ENCODE measurements around the gene CRTAC1. TPM values are rescaled to one million over a fixed set of nuclear protein-coding genes. Genes with fewer than 3 reads are reported as not detected.

CRTAC1 gene
- total RNA-seq, 1 donor = not detected

DNA sequence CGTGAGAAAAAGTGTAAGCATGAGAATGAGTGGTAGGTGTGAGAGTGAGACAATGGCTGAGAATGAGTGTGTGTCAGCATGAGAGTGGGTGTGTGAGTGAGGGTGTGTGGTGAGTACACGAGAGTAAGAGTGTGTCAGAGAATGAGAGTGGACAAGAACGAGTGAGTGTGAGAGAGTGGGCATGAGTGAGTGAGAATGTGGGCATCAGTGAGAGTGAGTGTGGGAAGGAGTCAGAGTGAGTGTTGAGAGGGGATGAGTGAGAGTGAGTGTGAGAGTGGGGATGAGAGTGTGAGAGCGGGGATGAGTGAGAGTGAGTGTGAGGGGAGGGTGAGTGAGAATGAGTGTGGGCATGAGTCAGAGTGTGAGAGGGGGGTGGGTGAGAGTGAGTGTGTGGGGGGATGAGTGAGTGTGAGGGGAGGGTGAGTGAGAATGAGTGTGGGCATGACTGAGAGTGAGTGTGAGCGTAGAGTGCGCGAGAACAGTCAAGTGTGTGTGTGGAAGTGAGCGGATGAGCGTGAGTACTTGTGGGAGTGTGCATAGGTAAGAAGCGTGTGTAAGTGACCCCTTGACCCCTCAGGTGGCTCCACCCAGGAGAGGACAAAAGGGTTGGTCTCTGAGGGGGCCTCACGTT lies 105.0 kb downstream of the CRTAC1 start:
- DNase-seq (ENCODE audit: low read depth in 2 of 3, low spot score in 2 of 3) = no peak

DNA sequence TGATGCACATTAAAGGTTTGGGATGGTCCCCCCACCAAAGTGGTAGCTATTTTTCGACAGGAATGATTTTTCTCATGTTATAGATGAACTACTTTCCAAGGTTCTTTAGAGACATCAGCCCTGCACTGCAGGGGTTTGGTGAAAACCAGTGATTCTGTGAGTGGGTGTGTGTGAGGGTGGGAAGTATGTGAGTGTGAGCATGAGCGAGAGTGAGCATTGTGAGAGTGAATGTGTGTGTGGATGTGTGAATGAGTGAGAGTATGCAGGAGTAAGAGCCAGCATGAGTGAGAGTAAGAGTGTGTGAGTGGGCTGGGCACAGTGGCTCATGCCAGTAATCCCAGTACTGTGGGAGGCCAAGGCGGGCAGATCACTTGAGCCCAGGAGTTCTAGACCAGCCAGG lies 105.7 kb downstream of the CRTAC1 start:
- DNase-seq (ENCODE audit: low read depth in 2 of 3, low spot score in 2 of 3) = no peak

DNA sequence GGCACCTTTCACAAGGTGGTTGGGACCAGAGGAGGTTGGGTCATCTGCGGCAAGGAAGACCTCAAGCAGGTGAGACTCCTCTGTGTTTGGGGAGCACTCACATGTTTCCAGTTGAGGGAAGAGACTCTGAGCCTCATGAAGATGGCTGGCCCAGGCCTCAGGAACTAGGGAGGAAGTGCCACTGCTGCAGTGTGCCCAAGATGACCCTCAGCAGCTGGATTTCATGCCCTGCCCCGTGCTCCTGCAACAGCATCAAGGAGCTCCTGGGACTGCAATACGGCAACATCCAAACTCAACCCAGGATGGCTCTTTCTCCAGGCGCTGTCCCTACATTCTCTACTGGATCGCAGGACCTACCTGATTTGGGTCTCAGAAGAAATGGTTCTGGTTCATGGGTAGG lies 106.9 kb downstream of the CRTAC1 start:
- DNase-seq (ENCODE audit: low read depth in 2 of 3, low spot score in 2 of 3) = no peak

DNA sequence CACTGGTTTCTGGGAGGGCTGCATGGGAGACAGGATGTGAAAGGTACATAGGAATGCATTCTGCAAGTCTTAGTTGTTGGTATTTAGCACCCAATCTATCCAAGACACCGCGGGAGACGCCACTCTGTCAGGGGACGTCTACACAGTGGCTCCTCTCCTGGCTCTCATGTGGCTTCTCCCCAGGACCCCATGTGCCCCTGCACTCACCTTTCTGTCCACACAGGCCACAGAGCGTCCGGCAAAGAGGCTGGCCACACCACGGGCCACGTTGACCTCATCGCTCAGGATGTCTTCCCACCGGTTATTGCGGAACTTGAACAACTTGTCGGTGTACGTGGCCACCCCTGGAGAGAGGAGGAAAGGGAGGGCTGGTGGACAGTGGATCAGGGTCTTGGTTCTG lies 107.4 kb downstream of the CRTAC1 start:
- DNase-seq (ENCODE audit: low read depth in 2 of 3, low spot score in 2 of 3) = no peak

DNA sequence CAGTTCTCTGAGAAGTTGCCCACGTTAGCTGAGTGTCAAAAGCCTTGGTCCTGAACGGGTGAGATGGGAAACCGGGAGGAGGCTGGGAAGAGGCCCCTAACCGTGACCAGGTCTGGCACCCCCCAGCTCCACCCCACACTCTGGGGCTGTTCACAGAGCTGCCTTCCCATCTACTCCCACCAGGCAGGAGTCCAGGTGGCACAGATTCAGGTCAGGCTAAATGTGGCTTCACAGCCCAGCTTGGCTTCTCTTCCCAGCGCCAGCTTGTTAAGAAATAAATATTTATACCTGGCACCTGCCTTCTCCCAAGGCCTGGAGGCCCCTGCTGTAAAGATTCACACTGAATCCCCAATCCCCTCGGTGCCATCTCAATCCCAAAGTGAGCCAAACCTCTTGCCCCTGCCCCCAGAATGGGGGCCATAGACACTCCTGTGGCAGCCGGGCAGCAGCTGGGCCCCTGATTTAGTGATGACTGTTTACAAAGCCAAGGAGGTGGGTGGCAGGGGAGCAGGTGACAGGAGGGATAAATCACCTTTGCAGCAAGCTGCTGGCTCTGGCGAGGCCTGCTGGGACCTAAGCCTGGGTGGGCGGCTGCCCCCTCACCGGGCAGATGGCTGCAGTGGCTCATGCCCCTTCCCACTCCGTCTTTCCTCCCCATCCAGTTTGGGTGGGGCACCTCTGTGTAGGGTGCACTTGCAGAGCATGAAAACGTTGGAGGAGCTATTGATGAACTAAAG lies 108.2 kb downstream of the CRTAC1 start:
- DNase-seq (ENCODE audit: low read depth in 2 of 3, low spot score in 2 of 3) = no peak

DNA sequence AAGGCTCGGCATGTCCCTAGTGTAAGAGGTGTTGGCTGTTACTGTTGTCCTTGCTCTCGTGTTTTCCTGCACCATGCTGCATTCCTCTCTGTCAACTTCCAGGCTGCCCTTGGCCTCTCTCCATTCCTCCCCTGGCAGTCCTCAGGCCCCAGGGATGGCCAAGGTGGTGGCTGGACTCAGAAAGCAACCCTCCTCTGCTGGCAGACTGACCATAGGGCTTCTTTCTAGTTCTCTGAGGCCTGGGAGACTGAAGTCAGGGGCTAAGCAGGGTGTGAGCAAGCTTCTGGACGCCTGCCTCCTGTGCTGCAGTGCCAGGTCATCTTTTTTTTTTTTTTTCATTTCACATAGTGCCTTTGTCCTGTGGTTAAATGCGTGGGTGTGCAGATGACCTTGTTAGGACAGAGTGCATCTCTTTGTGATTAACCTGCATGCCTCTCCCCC lies 108.8 kb downstream of the CRTAC1 start:
- DNase-seq (ENCODE audit: low read depth in 2 of 3, low spot score in 2 of 3) = no peak

DNA sequence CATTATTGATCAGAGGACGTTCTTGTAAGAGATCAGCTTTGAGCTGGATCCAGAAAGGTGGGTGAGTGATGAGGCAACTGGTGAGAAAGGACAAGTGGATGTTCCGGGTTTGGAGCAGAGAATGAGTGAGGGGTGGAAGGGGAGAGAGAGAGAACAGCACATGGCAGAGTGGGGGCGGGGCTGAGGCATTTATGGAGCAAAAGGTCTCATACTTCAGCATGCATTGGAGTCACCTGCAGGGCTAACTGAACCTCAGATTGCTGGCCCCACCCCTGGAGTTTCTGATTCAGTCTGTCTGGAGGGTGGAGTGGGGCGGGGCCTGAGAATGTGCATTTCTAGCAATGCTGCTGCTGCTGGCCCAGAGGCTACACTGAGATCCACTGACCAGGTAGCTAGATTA lies 109.6 kb downstream of the CRTAC1 start:
- DNase-seq (ENCODE audit: low read depth in 2 of 3, low spot score in 2 of 3) = no peak

DNA sequence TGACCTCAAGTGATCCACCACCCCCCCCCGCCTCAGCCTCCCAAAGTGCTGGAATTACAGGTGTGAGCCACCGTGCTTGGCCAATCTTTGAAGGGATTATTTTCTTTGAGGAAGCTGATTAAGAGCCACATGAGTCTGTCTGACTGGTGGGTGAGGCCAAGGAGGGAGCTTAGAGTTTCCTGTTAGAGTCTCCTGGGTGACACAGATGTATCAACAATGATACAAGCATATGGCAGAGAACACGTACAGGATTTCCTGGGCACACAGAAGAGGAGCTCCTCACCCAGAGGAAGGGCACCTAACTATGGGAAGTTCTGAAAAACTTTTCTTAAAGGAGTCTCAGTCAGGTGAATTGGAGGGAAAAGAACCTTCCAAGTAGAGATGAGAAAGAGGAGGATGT lies 111.4 kb downstream of the CRTAC1 start:
- DNase-seq (ENCODE audit: low read depth in 2 of 3, low spot score in 2 of 3) = peak in 1 of 3 donors; percentile 14

DNA sequence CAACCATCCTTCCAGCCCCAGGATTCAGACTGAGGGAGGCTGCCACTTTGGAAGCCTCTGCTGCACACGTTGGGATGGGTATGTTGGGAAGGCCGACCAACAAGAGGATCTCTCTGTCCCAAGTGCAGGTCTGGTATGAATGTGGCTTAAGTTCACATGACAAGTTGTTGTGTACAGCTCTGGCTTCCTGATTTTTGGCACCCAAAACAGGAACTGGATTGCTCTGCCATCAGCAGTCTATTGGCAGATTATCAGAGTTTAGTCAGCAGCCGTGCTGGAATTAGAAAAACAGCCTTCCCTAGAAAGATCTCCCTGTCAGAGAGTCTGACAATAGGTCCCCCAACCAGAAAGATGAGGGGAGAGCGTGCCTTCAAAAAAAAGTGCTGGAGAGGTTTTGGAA lies 113.8 kb downstream of the CRTAC1 start:
- no peak for DNase-seq (ENCODE audit: low read depth in 2 of 3, low spot score in 2 of 3)

DNA sequence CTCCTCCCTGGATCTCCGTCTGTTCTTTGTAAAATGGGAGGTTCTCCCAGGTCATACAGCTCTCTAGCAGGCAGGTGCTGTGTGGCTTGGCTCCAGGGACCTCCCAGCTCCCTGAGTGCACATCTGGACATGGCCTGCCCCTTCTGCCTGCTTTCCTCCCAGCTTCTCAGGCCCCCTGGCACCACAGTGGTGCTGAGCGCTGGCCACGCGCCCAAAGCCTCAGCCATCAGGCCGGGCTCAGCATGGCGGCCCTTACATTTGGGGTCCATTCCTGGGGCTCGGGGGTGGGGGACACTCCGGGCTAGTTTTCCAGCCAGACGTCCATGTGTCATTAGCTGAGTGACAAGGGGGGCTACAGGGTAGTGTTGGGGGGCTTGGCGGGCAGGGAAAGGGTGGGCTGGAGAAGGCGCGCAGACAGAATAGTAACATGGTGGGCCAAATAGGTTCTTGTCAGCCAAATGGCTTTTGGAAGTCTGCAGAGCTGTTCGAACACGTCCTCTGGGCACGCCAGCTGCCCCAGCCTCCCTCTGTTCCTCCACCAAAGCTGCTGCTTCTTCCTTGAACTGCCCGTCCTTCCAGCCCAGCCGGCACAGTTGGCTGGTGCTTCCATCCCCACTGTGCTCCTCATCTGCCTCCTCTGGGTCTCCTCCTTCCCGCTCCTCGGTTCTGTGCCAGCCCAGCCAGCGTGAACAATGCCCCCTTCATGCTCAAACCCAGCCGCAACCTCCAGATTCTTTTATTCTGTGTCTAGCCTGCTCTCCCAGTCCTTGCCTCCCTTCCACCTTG lies 114.9 kb downstream of the CRTAC1 start:
- no peak for DNase-seq (ENCODE audit: low read depth in 2 of 3, low spot score in 2 of 3)

DNA sequence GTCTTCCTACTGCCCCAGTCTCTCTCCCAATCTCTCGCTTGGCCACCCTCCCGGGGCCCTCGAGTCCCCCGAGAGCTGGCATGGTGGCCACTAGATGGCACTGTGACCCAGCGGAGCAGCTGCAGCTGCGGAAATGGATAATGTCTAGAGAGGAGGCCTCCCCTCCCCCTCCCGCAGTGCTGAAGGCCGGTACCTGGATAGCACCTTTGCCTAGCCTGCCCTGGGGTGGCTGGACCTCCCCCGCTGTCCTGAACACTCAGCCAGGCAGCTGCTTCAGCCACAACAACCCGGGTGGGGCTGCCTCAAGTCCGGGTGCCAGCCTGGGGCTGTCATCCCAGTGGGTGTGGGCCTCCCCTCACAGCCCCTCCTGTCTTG lies 115.6 kb downstream of the CRTAC1 start:
- DNase-seq (ENCODE audit: low read depth in 2 of 3, low spot score in 2 of 3) = peak; percentile 49 to 72 (median 60)

DNA sequence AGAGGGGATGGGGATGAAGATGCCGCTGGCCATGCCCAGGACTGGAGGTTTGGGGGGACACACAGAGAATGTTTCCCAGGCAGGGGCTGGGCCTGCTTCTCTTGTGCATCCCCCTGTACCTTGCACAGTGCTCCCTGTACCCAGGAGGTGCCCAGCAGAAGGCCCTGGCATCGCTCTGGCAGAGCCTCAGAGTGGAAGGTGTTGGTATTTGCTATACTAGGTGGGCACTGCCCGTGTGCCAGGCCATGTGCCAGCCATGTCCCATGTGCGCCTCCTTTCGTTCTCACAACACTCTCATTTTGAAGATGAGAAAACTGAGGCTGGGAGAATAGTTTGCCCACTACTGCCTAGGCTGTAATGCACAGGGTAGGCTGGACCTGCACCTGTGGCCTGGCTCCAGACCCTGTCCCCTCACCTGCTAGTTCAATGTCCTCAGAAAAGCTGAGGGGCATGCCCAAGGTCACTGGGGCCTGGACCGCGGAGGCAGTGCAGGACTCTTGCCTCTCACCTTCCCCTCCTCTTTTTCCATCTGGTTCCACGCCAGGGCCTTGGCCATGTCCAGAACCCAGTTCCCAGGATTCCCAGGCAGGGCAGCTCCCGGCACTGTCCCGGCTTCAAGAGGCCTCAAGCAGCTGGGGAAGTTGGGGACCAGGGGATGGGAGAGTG lies 116.1 kb downstream of the CRTAC1 start:
- DNase-seq (ENCODE audit: low read depth in 2 of 3, low spot score in 2 of 3) = no peak

DNA sequence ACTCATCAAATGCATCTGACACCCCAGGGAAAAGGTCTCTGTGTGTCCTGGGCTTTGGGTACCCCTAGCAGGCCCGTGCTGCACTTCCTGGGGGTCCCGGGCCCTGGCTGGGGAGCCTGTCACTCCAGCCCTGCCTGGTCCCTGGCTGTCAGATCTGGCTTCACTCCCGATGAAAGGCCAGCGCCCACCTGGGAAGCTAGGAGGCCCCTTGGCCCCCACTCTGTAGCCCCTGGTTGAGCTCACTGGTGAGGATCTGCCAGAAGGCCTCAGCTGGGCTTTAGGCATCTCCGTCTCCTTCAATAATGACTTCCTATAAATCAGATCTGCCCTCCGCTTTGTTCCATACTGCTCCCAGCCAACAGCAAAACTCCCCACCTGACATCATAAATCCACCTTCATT lies 116.8 kb downstream of the CRTAC1 start:
- DNase-seq (ENCODE audit: low read depth in 2 of 3, low spot score in 2 of 3) = no peak

DNA sequence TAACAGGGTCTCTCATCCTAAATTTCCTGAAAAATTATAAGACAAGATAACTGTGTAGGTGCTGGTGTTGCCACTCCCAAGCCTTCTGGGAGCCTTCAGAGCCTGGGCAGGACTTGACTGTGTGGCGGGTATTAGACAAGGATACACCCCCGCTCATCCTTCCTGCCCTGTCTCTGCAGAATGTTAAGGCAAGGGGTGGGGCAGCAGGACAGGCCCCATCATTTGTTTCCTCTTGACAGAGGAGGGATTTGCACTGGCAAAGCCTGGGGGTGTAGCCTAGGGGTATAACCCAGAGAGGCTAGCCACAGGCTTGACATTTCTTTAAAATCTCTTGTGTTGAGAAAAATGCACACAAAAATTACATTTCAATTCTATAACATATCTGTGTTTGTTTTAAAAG lies 117.2 kb downstream of the CRTAC1 start:
- no peak for DNase-seq (ENCODE audit: low read depth in 2 of 3, low spot score in 2 of 3)

DNA sequence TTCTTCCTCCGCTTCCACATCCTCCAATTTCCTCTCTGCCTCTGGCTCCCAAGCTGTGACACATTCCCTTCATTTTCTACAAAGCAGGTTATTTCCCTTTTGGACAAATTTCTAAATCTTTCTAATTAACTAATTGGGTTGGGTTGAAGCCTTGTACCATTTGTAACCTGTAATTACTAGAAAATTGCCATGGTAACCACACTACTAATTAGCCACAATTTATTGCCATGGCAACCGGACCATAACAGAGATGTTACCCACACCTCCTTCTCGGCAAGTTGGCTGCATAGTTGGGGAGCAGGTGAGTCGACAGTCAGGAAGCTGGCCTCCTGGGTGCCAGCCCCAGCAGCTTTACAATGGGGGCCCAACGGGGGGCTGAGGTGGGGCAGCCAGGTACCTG lies 119.2 kb downstream of the CRTAC1 start:
- no peak for DNase-seq (ENCODE audit: low read depth in 2 of 3, low spot score in 2 of 3)

DNA sequence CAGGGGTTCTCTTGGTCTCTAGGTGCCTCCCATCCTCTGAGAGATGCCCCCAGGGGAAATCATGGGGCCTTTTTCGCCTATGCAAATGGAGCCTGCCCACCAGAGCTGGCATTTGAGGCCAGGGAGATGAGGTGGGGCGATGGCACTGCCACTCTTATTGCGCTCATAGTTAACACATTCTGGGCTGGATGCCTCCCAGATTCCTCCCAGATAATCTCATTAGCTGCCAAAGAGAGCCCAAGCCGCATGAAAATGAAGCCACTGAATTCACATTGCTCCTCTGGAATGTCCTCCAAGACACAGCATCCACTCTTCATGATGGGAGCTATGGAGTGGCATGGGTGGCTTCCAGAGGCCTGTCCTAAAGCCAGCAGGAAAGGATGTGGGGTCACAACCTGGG lies 119.8 kb downstream of the CRTAC1 start:
- no peak for DNase-seq (ENCODE audit: low read depth in 2 of 3, low spot score in 2 of 3)

DNA sequence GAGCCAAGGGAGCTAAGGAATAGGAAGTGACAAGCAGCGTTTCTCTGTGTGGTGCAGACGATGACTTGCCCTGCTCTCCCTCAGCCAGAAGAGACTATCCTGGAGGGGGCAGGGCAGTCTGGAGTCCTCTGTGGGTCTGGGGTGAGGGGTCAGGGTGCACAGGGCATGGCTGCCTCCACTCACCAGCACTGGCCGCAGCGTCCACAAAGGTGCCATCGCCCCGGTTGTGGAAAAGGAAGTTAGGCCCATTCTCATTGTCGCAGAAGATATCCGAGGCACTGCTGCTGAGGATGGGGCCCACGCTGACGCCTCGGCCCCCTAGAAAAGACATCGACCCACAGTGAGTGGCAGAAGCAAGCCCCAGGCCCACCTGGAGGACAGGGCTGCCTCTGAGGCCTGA lies 122.6 kb downstream of the CRTAC1 start:
- DNase-seq (ENCODE audit: low read depth in 2 of 3, low spot score in 2 of 3) = no peak

DNA sequence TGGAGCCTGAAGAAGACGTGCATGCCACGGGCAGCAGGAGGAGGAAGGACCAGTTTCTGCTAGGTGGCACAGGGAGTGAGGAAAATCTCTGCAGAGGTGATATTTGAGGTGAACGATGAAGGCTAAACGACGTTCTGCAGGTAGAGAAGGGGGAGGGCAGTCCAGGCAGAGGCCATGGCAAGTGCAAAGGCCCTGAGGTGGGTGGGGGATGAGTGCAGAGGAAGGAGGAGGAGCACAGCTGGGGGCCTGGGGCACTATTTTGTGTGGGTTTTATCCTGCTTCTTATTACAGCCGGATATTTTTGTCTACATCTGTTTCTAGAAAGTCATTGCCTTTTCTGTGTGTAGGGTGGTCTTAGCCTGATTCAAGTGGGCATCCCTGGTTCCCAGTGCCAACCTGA lies 123.2 kb downstream of the CRTAC1 start:
- DNase-seq (ENCODE audit: low read depth in 2 of 3, low spot score in 2 of 3) = no peak

DNA sequence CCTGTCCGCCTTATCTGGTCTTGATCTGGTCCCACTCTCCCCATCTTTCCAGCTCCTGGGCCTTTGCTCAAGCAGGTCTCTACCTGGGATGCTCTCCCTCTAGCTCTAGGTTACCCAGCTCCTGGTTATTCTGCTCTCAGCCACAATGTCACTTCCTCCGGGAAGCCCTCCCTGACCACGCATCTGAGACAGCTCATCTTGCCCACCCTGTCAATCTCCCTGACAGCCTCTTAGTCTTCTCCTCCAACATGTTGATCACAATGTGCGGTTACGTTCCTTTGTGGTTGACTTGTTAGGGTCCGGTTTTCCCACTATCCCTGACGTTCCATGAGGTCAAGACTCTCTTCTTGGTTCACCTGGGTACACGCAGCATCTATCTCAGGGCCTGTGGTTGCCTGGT lies 125.1 kb downstream of the CRTAC1 start:
- no peak for DNase-seq (ENCODE audit: low read depth in 2 of 3, low spot score in 2 of 3)

DNA sequence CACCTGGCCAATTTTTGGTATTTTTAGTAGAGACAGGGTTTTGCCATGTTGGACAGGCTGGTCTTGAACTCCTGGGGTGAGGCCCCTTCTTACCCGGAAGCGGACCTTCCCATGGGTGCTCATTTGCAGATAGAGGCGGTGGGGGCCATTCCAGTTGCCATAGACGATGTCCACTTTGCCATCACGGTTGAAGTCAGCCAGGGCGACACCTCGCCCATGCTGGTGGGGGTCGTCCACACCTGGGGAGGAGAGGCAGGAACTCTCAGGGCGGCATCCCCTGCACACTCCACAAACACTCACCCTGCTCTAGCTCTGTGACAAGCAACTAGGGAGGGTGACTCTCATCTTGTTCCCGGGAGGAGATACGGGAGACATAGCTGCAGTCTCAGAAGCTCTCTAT lies 125.8 kb downstream of the CRTAC1 start:
- no peak for DNase-seq (ENCODE audit: low read depth in 2 of 3, low spot score in 2 of 3)

DNA sequence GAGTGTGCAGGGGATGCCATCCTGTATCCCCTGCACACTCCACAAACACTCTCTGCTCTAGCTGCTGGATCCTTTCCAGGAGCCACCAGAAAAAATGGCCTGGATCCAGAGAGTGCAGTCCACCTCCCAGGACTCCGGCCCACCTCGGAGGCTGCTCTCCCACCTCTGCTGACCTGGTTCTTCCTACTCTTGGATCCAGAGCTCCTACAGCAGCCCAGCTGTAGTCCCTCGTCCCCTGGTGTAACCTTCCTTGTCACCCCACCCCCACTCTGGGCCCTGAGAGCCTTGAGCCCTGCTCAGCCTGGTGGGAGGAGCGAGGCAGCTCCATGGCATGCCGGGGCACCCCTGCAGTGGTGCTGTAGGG lies 126.4 kb downstream of the CRTAC1 start:
- no peak for DNase-seq (ENCODE audit: low read depth in 2 of 3, low spot score in 2 of 3)
